Gastrocnemius medialis (tissue), 4 donors: ENCODE results near the gene LRP5. TPM values are rescaled to one million over a fixed set of nuclear protein-coding genes. Genes with fewer than 3 reads are reported as not detected.

Experiments
- ATAC-seq, 2 donors: fragments of 150-250 bp; one replicate each; pipeline ENCODE4 v1.9.1; 2016
- DNase-seq, 2 donors: peaks; one replicate each; pipeline ENCODE4 v3.0.0-alpha.2; 2019
- H3K27ac ChIP-seq, 4 donors: fragments of 200-600 bp; sonication (generic); 1 replicate in 1 of 4; 2 replicates in 3 of 4; pipeline ENCODE4 v1.5.1; 2016 to 2018; ENCODE audit warnings: mild to moderate bottlenecking in 2 of 4, moderate library complexity in 1 of 4
- H3K27me3 ChIP-seq, 3 donors: fragments of 200-600 bp; sonication (generic) in 2 of 3; 1 replicate in 1 of 3; 2 replicates in 2 of 3; pipeline versions ENCODE4 v1.5.1 to v1.6.0; 2016 to 2019; ENCODE audit warnings: mild to moderate bottlenecking in 1 of 3, moderate library complexity in 1 of 3
- H3K36me3 ChIP-seq, 2 donors: fragments of 200-600 bp; sonication (generic) in 1 of 2; one replicate each; pipeline ENCODE4 v1.5.1; 2017 to 2018
- H3K4me1 ChIP-seq, 2 donors: fragments of 200-600 bp; sonication (generic) in 1 of 2; one replicate each; pipeline ENCODE4 v1.5.1; 2016 to 2017; ENCODE audit warnings: mild to moderate bottlenecking in 2 of 2
- H3K4me3 ChIP-seq, 4 donors: fragments of 200-600 bp; sonication (generic) in 3 of 4; 1 replicate in 1 of 4; 2 replicates in 3 of 4; pipeline ENCODE4 v1.5.1; 2016 to 2019; ENCODE audit warnings: mild to moderate bottlenecking in 2 of 4
- H3K9me3 ChIP-seq, 3 donors: fragments of 200-600 bp; sonication (generic) in 2 of 3; 1 replicate in 1 of 3; 2 replicates in 2 of 3; pipeline ENCODE4 v1.5.1; 2016 to 2019
- POLR2A ChIP-seq, 2 donors: fragments of 450-650 bp; IDR thresholded peaks; one replicate each; pipeline ENCODE4 v1.6.1; 2017; ENCODE audit warnings: antibody characterized with exemption in 2 of 2, mild to moderate bottlenecking in 2 of 2, moderate library complexity in 2 of 2
- in situ Hi-C, 4 donors: fragments of 200-750 bp; cut with MboI; loops; one replicate each; pipeline versions ENCODE4 v1.15.0 to v1.8.0; 2017; ENCODE audit warnings: low sequenced_read_pairs in 4 of 4
- intact Hi-C: fragments of 100-400 bp; cut with DNase I; formaldehyde crosslinking; loops from one replicate; pipeline ENCODE4 v1.15.1; 2023; ENCODE audit warnings: low total_unique reads
- total RNA-seq, 4 donors: library from RNA; depleted of rRNA; stranded (reverse); fragments of >200 nt; gene quantifications; one replicate each; pipeline versions ENCODE4 v1.1.0 to v1.2.3, GENCODE V29; 2016
- TF ChIP-seq, protein P1 (sequence below), 5 experiments: fragments of 450-650 bp in 3 of 5; fragments of 200-600 bp in 2 of 5; sonication (generic) in 2 of 5; IDR thresholded peaks in 4 of 5; conservative IDR thresholded peaks in 1 of 5; 1 replicate in 4 of 5; 2 replicates in 1 of 5; pipeline ENCODE4 v1.5.1; 2016 to 2019; ENCODE audit warnings: antibody characterized with exemption in 5 of 5, mild to moderate bottlenecking in 3 of 5, moderate library complexity in 3 of 5

Gene LRP5
- total RNA-seq, 4 donors from 2014 or later = 3.7 to 12.3 (median 8.1) TPM

DNA sequence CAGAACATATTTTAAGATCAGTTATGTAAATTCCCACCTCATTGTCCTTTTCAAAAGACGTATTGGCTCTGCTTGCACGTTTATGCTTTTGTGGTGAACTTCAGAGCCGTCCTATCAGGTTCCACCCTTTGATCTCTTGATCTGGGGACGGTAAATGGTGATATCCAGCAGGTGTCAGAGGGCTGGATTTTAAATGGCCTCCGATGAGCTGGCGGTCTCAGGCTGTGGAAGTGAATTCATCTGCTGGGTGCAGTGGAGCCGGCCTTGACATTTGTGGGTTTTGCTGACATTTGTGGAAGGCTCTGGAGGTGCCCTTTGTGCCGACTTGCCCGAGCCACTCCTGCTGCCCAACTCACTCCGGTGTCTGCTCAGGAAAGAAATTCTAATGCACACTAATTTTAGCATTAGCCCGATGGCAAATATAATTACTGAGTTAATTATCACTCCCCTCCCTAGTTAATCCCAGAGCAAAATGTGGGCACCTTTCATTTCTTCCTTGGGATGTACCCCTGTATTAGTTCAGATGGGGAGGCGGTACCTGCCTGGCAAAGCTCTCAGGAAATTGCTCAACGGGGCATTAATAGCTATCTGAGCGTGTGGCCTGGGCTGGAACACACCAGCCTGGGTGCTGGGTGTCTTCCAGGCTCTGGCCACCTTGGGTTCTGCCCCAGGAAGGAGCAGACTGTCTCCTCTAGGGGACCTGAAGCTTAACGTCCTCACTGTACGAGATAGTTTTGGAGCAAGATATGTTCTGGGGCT is 9.1 kb downstream of the LRP5 start:
- Histone ChIP-seq H3K36me3 (no peaks in the 10 kb centered on the region), H3K4me3 (no peak overlapping the region), H3K9me3 (no peaks in the 10 kb centered on the region), H3K4me1 (peaks cover 12 to 36% of the 10 kb centered on the region in 2 donors), H3K27ac (peak overlapping the region in 1 of 4 donors; percentile 12), H3K27me3 (no peaks in the 10 kb centered on the region)
- peak; percentile 70 to 82 for ATAC-seq
- peak in 1 of 2 donors; percentile 50 for DNase-seq
- intact Hi-C loops (no loop called here), in situ Hi-C loops (loop anchor here in 1 of 4 donors (25.0 kb wide), 1 partner anchor 116 kb away; no protein-coding TSS in a partner anchor)
- no peak for TF ChIP-seq POLR2A (IDR thresholded peaks at IDR 0.05)
- TF ChIP-seq, protein P1, sequence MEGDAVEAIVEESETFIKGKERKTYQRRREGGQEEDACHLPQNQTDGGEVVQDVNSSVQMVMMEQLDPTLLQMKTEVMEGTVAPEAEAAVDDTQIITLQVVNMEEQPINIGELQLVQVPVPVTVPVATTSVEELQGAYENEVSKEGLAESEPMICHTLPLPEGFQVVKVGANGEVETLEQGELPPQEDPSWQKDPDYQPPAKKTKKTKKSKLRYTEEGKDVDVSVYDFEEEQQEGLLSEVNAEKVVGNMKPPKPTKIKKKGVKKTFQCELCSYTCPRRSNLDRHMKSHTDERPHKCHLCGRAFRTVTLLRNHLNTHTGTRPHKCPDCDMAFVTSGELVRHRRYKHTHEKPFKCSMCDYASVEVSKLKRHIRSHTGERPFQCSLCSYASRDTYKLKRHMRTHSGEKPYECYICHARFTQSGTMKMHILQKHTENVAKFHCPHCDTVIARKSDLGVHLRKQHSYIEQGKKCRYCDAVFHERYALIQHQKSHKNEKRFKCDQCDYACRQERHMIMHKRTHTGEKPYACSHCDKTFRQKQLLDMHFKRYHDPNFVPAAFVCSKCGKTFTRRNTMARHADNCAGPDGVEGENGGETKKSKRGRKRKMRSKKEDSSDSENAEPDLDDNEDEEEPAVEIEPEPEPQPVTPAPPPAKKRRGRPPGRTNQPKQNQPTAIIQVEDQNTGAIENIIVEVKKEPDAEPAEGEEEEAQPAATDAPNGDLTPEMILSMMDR (IDR thresholded peaks at IDR 0.05 in 4 of 5, conservative IDR thresholded peaks at IDR 0.05 in 1 of 5) = no peak

DNA sequence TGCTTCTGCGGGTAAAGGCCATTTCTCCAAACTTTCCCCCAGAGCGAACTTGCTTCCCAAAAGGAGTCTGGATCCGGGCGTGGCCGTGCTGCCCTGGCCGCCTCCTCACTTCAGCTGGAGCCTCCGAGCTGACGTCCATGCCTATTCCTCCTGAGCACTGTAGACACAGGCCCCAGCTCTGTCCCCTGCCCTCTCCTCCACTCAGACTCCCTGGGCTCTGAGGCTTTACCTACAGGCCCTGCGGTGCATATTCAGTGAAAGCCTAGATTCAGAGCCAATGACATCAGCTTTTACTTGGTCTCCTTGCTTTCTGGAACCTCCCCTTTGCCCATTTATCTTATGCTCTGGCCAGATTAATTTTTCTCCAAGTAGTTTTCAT is 9.7 kb downstream of the LRP5 start:
- no peaks in the 10 kb centered on the region for H3K36me3 ChIP-seq
- TF ChIP-seq POLR2A (IDR thresholded peaks at IDR 0.05) = no peak
- TF ChIP-seq, protein P1 (IDR thresholded peaks at IDR 0.05 in 4 of 5, conservative IDR thresholded peaks at IDR 0.05 in 1 of 5) = no peak
- ATAC-seq = peak in 1 of 2 donors; percentile 16
- no peaks in the 10 kb centered on the region for H3K9me3 ChIP-seq
- no peaks in the 10 kb centered on the region for H3K27me3 ChIP-seq
- no peak for DNase-seq
- peak overlapping the region in 1 of 4 donors; percentile 12 for H3K27ac ChIP-seq
- H3K4me1 ChIP-seq = peaks cover 7 to 33% of the 10 kb centered on the region in 2 donors
- intact Hi-C loops (no loop called here), in situ Hi-C loops (loop anchor here in 1 of 4 donors (25.0 kb wide), 1 partner anchor 115 kb away; no protein-coding TSS in a partner anchor)
- H3K4me3 ChIP-seq = no peak overlapping the region

DNA sequence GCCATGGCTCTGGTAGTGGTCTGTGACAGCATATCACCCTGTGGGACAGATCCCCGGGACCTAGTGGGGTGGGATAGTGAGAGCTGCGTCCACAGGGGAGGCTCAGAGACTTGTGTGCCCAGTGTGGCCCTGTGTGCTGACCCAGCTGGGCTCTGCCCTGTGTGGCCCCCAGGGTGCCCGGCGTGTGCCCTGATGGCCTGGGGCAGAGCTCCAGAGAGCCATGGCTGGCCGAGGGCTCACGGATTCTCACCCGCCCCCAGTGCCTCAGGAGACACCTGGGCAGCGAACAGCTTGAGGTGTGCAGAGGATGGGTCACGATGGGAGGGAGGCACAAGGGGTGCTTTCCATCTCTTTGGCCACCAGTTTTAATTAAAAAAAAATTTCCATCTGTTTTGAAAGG is 11.8 kb downstream of the LRP5 start:
- no peak overlapping the region for H3K27ac ChIP-seq
- H3K27me3 ChIP-seq = no peaks in the 10 kb centered on the region
- in situ Hi-C loops (loop anchor here in 1 of 4 donors (25.0 kb wide), 1 partner anchor 113 kb away; no protein-coding TSS in a partner anchor), intact Hi-C loops (no loop called here)
- no peak overlapping the region for H3K4me3 ChIP-seq
- H3K9me3 ChIP-seq = no peaks in the 10 kb centered on the region
- DNase-seq (no peak), ATAC-seq (no peak)
- peaks cover 18 to 44% of the 10 kb centered on the region in 2 donors for H3K4me1 ChIP-seq
- H3K36me3 ChIP-seq = no peaks in the 10 kb centered on the region
- TF ChIP-seq, protein P1 (IDR thresholded peaks at IDR 0.05 in 4 of 5, conservative IDR thresholded peaks at IDR 0.05 in 1 of 5) = no peak
- TF ChIP-seq POLR2A (IDR thresholded peaks at IDR 0.05) = no peak

DNA sequence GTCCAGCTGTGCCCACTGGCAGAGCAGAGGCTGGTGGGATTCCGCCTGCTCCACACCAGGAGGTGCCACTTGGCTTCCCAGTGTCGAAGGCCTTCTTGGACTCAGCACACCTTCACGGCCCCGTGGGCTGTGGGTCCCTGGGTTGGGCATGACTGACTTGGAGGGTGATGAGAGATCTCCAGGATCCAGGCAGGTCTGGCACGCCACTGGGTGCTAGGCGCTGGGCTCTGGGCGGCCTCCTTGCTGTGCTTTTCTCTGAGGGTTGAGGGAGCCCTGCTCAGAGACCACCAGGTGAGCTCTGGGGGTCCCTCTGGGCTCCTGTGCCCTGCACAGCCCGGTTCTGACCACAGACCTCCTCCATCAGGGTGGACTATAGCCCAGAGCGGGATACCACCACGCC is 12.3 kb downstream of the LRP5 start:
- Histone ChIP-seq H3K36me3 (no peaks in the 10 kb centered on the region), H3K4me3 (no peak overlapping the region), H3K9me3 (no peaks in the 10 kb centered on the region), H3K27me3 (no peaks in the 10 kb centered on the region), H3K27ac (no peak overlapping the region), H3K4me1 (peaks cover 19 to 44% of the 10 kb centered on the region in 2 donors)
- TF ChIP-seq, protein P1 (IDR thresholded peaks at IDR 0.05 in 4 of 5, conservative IDR thresholded peaks at IDR 0.05 in 1 of 5) = no peak
- TF ChIP-seq POLR2A (IDR thresholded peaks at IDR 0.05) = no peak
- intact Hi-C loops (no loop called here), in situ Hi-C loops (loop anchor here in 1 of 4 donors (25.0 kb wide), 1 partner anchor 113 kb away; no protein-coding TSS in a partner anchor)
- ATAC-seq (no peak), DNase-seq (no peak)
